GM19395 (cell line): ENCODE results near the gene RNF34.

Experiments used
- ATAC-seq: cut with Tn5 transposase; IDR thresholded peaks from one replicate; pipeline ENCODE4 v1.9.1; 2021; ENCODE audit warnings: mild to moderate bottlenecking, moderate library complexity; ENCODE audit not compliant: unreplicated experiment

RNF34 gene

DNA sequence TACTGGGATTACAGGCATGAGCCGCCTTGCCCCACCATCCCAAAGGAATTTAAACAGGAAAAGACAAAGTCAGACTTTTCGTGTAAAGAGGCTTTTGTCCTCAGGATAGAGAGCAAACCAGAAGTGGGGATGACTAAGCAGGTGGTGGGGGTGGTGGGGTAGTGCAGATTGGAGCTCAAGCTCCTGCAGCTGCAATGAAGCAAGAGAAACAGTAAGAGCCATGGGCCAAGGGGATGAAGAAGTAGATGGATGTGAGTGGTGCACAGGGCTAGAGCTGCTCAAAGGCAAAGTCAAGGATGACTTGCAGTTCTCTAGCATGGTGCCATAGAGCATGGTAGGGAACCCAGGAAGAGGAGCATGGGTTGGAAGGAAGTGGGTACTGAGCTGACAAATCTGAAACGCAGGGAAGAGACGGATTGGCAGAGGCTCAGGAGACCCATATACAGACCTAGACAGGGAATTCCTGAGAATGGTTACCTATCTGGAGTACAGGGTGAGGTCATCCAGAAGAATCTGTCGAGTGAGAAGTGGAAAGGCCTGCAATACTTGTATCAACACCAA lies 11.4 kb upstream of the RNF34 start:
- ATAC-seq, result no peak

DNA sequence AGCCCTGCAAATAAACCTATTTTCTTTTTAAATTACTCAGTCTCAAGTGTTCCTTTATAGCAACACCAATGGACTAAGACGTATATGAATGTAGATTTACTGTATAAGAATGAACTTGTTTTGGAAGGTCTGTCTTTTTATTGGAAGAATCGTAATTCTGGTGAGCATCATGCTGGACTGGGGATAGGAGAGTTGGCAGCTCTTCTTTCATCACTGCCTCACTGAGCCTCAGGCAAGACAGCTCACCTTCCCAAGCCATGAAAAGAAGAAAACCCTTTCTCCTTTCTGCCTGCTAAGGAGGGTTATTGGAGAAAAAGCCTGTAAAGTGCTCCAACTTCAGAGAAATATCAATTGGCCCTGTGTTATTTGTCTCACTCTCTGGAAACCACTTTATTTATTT lies 9.1 kb upstream of the RNF34 start:
- no peak for ATAC-seq

DNA sequence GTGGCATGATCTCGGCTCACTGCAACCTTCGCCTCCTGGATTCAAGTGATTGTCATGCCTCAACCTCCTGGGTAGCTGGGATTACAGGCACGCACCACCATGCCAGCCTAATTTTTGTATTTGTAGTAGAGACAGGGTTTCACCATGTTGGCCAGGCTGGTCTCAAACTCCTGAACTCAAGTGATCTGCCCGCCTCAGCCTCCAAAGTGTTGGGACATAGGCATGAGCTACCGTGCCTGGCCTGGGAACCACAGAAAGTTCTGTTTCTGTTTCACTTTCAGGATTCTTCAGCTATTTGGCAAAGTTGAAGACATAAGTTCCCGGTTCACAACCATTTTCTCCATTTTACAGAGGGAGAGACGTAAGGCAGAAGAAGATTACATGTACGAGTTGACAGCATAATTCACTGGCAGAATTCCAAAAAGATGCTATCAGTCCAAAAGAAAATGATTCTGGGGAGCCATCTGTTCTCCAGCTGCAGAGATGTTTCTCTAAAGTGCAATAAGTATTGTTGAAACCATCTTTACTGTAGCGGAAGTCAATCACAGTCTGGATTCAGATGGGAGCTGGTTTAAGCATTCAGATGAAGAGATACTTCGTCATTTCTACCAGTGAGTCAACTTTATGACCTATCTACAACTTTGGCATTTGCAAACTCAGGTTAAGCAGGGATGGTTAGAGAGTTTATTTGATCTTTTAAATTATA lies 8.1 kb upstream of the RNF34 start:
- ATAC-seq, result no peak

DNA sequence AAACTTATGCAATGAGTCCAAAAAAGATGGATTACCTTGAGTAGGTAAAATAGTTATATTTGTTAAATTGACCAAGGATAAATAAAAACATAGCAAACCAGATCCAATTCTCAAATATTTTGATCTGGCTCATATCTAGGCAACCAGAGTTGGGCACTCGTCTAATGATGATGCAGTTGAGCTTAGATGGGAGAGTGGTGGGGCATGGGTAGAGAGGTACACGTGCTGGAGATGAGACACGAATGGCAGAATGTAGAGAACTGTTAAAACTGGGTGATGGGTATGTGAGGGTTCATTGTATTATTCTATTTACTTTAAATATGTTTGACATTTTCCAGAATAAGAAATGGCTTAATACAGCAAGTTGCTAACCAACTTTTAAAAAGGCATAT lies 7.6 kb upstream of the RNF34 start:
- no peak for ATAC-seq

DNA sequence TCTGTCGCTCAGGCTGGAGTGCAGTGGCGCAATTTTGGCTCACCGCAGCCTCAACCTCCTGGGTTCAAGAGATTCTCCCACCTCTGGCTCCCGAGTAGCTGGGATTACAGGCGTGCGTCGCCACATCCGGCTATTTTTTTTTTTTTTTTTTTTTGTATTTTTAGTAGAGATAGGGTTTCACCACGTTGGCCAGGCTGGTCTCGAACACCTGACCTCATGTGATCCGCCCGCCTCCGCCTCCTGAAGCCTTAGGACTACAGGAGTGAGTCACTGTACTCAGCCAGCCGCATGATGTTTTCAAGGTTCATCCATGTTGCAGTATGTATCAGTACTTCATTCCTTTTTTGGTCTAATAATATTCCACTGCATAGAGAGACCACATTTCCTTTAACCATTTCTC lies 2.4 kb upstream of the RNF34 start:
- ATAC-seq, result no peak

DNA sequence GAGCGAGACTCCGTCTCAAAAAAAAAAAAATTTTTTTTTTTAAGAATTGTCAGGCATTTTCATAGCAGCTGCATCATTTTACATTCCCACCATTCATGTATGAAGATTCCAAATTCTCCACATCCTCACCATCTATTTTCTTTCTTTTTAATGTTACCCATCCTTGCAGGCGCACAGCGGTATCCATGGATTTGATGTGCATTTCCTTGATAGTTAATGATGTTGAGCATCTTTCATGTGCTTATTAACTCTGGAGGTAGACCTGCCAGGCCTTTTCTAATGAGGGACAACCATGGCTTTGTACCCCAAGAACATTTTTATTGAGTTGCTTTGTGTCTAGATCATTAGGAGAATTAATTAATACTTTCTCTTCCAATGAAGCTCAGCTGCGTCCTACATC lies 1.6 kb upstream of the RNF34 start:
- no peak for ATAC-seq

DNA sequence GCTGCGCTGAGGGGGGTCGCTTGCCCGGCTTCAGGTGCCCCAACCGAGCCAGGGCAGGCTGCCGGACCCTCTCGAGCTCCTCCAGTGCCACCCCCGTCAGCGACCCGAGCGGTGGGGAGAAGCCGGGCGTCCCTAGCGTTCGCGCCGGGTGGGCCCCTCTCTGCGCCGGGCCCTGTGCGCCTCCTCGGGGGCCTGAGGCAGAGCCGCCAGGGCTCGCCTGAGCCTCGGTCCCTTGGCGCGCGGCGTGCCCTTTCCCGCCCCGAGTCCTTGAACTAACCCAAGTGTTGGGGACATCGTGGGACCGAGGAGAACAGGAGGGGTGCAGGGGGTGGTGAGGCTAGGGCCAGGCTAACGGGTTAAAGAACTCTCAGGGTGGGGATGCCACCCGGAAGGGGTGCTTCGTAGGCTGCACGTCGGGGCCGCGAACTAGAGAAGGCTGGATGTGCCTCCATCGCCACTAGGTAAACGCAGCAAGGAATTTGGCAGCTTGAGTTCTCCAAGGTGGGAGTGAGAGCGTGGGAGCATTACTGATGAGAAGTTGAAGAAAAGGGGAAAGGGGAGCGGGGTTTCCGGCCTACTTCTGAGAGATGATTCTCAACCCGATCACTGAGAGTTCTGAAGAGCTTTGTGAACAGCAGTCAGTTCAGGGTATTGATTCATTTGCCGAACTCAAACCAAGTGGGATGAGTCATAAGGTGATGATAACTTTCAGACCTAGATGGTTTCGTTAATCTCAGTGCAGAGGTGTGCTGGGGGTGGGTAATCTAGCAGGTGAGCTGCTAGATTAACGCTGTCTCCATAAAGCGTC lies 618 bp downstream of the RNF34 start:
- peak; percentile 61 for ATAC-seq

DNA sequence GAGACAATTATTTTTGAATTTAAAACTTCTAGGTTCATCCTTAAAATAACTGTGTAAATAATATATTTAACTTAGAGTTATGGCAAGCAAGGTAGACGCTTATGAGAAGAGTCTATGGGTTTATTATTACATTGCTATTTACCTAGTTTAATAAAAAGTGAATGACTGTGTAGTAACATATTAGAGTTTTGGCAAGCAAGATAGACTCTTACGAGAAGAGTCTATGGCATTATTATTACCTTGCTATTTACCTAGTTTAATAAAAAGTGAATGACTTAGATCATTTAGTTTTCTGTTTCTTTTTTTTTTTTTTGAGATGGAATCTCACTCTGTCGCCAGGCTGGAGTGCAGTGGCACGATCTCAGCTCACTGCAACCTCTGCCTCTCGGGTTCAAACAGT lies 3.8 kb downstream of the RNF34 start:
- ATAC-seq, result no peak

DNA sequence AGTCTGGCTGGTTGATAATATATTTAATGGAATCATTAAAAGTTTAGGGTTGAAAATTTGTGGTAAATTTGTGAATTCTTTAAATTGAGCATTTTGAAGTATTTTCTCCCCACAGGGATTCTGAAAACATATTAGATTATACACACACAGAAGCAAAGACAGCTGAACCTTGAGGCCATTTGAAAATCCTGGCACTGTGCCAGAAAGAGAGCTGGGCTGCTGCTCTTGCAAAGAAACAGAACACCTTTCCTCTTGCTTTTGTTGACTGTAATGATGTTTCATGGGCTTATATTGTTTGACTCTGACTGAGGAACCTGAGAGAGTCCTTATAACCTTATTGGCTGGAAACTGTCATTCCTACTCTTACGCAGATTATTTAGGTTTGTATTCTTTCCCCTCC lies 4.8 kb downstream of the RNF34 start:
- no peak for ATAC-seq

DNA sequence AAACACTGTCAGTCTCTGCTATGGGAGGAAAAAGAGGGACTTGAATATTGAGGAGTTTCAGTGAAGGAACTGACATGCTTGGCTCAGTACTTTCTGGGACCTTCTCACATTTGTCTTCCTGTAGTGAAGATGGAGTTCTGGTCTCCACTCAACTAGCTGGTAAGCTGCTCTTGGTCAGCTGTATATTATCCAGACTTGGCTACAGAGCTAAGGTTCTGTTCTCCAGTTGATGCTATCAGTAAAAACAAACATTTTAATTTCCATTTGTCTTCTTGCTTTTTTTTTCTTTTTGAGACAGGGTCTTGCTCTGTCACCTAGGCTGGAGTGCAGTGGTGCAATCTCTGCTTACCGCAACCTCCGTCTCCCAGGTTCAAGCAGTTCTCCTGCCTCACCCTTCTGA lies 5.3 kb downstream of the RNF34 start:
- no peak for ATAC-seq

DNA sequence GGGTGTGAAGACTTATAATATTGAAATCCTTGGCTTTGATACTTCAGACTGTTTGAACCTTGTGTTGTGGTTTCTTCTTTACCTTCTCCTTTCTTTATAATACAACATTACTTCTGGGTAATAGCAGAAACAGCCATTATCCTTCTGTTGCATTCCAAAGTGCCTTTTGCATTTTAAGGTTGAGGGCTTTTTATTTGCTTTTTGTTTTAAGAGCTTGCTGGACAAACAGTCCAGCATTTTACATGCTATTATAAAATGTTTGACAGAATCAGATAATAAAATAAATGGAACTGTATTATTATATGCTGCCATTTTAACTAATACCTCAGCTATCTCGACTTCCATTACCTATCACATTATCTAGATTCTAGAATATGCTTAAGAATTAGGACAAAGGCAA lies 14.0 kb downstream of the RNF34 start:
- ATAC-seq, result no peak

DNA sequence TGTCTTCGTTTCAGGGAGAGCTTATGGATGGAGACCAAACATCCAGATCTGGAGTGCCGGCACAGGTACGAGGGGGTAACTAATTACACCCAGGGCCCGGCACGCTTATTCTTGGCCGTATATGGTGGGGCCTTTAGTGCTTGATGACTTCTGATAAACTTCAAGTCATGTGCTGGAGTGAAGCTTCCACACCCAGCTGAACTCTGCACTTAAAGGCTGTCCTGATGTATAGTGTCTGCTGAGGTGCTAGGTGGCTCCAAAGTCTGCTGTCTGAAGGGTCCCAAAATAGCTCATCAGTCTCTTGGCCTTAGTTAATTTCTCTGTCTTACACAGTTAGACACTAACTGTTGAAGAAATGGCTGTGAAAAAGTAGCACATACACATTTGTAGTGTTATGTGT lies 17.9 kb downstream of the RNF34 start:
- ATAC-seq, result no peak

DNA sequence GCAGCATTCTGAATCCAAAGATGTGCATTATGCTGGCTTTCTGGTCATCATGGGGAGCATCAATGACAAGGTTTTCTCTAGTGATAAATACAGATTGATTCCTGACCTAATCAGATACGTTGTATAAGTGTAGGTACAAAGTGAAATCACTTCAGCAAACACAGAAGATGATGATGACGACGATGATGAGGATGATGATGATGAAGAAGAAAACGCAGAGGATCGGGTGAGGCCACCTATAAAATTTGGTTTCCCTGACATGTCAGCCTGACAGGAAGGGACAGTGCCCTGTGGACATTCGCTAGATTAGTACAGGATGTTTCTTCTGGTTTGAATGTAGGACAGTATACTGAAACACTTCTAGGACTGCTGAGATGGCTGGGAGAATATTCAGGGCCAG lies 20.2 kb downstream of the RNF34 start:
- no peak for ATAC-seq

DNA sequence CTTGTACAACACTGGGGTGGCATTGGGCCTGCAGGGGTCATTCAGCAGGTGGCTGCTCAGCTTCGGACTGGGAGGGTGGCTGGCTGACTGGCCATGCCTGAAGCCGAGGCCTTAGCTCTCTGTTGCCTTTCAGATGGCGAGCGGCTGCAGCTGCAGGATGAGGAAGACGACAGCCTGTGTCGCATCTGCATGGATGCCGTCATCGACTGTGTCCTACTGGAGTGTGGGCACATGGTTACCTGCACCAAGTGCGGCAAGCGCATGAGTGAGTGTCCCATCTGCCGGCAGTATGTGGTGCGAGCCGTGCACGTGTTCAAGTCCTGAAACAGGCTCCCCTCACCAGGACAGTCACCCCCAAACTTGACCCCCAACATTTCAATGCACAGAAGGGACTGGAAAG lies 23.3 kb downstream of the RNF34 start:
- no peak for ATAC-seq

DNA sequence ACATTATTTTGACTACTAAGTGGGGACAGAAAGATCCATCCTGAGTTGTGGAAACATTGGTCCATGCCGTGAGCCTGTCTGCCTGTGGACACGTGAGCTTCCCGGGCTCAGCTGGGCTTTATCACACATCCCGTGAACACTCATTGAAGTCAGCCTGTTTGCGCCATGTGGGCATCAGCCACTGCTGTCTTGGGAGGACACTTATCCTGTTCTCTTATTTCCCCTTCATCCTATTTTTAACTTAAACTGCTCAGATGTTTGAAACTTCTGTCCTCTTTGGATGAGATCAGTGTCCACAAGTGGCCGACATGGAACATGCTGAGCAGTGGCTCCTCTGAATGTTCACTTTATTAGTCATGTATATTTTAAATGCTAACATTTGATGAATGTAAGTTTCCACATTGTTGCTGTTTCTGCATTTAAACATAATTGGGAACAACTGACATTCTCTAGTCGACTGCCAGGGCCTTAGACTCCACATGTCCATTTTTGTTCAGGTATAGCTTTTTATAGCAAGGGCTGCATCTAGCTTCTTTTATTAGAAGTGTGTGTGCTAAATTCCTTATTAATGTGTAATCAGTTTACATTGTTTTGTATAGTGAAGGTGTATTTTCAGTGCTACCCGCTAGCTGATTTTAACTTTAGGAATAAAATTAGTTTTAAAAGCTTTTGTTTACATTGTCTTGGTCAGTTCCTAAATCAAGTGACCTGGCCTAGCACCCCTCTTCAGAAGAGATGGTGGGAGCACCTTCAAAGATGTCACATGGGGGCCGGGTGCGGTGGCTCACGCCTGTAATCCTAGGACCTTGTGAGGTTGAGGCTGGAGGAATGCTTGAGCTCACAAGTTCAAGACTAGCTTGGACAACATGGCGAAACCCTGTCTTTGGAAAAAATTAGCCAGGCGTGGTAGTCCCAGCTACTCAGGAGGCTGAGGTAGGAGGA lies 24.0 kb downstream of the RNF34 start:
- no peak for ATAC-seq

DNA sequence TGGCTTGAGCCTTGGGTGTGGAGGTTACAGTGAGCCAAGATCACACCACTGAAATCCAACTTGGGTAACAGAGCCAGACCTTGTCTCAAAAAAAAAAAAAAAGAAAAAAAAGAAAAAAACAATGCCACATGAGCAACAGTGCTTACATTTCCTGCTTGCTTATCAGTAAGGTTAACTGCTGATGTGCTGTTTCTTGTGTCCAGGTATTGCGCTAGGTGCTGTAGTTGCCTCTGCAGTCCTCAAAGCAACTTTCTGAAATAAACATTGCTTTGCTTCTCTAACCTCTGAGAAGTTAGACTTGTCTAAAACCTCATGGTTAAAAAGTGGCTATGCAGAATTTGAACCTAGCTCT lies 24.7 kb downstream of the RNF34 start:
- ATAC-seq, result no peak

DNA sequence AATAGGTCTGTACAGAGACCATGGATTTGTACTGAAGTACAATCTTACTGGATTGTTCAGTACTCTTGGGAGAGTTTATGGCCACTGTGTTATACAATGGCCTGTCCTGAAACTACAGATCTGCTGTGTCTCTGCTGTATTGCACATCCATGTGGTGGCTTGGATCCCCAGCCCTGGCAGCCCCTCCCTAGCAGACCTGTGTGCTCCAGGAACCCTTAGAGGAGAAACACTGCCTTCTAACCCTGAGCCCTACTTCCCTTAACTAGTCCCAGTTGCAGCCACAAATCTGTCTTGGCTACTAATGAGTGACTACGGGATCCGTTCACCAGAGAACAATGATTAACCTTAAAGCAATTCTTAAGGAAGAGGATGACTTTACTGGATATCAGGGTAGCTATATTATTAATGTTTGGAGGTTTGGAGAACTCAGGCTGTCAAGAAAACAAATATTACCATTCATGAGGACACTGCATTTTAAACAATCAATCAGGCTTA lies 27.7 kb downstream of the RNF34 start:
- ATAC-seq, result no peak

DNA sequence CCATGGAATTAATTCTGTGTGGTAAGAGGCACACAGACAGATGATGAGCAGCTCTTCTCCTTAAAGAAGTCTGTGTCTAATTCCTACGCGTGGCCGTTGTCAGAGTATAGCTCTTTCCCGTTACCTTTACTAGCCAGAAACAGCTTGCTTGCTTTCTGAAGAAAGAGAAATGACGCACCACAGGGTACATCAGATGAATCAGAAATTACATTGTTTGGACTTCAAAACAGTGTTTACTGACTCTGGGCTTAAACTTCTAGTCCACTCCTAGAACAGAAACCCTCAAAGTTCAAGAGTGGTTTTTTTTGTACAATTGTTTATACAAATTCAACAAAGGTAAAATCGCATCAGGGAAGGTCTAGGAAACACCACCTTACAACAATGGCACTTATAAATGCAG lies 29.0 kb downstream of the RNF34 start:
- no peak for ATAC-seq

DNA sequence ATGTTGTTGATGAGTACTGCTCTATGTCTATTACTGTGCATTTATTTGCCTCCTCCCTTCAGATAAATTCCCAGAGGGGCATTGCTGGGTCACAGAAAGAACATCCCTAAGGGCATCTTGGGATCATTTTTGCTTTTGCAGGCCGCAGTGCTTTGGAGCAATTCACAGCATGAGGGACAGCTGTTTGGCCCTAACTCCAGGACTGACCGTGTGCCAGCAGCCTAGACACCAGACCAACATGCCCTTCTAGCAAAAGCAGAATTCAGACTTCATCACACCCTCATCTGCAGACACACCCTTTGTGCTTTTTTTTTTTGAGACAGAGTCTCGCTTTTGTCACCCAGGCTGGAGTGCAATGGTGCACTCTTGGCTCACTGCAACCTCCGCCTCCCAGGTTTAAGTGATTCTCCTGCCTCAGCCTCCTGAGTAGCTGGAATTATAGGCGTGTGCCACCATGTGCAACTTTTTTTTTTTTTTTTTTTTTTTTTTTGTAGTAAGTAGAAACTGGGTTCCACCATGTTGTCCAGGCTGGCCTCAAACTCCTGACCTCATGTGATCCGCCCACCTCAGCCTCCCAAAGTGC lies 31.0 kb downstream of the RNF34 start:
- no peak for ATAC-seq

DNA sequence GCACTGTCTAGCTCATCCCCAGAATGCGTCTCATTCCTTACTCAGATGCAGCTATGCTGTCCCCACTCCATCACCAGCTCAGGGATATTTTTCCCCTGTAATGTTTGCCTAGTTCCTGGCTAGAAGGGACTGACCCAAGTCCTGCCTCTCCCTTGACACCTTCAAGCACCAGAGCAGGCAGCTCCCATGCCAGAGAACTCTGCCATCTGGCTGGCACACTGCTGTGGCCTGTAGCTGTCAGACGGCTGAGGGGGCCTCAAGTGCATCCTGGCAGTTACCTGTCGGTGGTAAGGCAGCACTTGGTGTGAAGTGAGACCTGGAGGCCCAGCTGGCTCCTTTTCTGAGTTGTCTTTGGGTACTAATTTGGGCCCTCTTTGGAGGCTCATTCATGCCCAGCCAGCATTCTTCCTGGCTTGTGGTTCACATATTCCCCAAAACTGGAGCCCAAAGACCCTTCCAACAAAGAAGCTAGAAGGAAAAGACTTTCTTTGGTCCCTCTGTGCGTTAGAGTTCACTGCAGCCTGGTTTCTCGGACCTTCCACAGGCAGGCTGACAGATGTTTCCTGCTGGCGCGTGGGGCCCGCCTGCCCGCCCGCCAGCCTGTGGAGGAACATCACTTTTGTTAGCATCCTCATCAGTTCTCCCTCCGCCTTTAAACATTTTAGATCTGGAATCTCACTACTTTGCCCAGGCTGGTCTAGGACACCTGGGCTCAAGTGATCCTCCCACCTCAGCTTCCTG lies 33.0 kb downstream of the RNF34 start:
- ATAC-seq, result no peak
